AG10803 (cell line): ENCODE measurements around the gene LLCFC1.

ENCODE experiments used
- DNase-seq: peaks from one replicate; pipeline ENCODE4 v3.0.0; 2010; ENCODE audit warnings: low read depth
- H3K4me3 ChIP-seq: 2 replicates; pipeline ENCODE4 v1.5.1; 2011; ENCODE audit warnings: mild to moderate bottlenecking, low read length, control low read depth
- CTCF ChIP-seq: conservative IDR thresholded peaks from 2 replicates; pipeline ENCODE4 v1.5.1; 2011; ENCODE audit warnings: mild to moderate bottlenecking, low read length, control low read depth, inconsistent platforms

The LLCFC1 gene

GRCh38 chr7:142940966-142941535 is 1.8 kb downstream of the LLCFC1 start:
- no peak for DNase-seq
- no peak overlapping the region for H3K4me3 ChIP-seq
- TF ChIP-seq CTCF = no peak

GRCh38 chr7:142941541-142941940 is 2.3 kb downstream of the LLCFC1 start:
- no peak for TF ChIP-seq CTCF

GRCh38 chr7:142942746-142943145 is 3.5 kb downstream of the LLCFC1 start:
- DNase-seq = no peak
- H3K4me3 ChIP-seq = no peak overlapping the region
- no peak for TF ChIP-seq CTCF

More at GRCh38 chr7:142941541-142941940, 2.3 kb downstream of the LLCFC1 start:
- DNase-seq = no peak
- H3K4me3 ChIP-seq = no peak overlapping the region

- H3K4me3 ChIP-seq = no peak overlapping the region
- TF ChIP-seq CTCF = no peak
- DNase-seq = no peak
Measured at GRCh38 chr7:142943706-142944268, 4.5 kb downstream of the LLCFC1 start.

GRCh38 chr7:142945001-142945400 is 5.7 kb downstream of the LLCFC1 start:
- TF ChIP-seq CTCF = no peak
- no peak for DNase-seq
- no peak overlapping the region for H3K4me3 ChIP-seq

GRCh38 chr7:142948603-142949002 is 9.3 kb downstream of the LLCFC1 start:
- no peak for DNase-seq
- no peak for TF ChIP-seq CTCF
- H3K4me3 ChIP-seq = no peak overlapping the region

- H3K4me3 ChIP-seq = no peak overlapping the region
- TF ChIP-seq CTCF = no peak
- no peak for DNase-seq
Measured at GRCh38 chr7:142950235-142950634, 11.0 kb downstream of the LLCFC1 start.
